SH-SY5Y (cell line): Measurements from ENCODE around the gene GPR171.

Source experiments
- GATA2 ChIP-seq: IDR thresholded peaks from 2 replicates; pipeline ENCODE4 v1.6.1; 2011; ENCODE audit warnings: mild to moderate bottlenecking, low read depth, low read length
- GATA3 ChIP-seq: IDR thresholded peaks from 2 replicates; pipeline ENCODE4 v1.6.1; 2011; ENCODE audit warnings: low read depth, mild to moderate bottlenecking, low read length, moderate library complexity

GRCh38 chr3:151166161-151166560, 36.9 kb downstream of the GPR171 start:
- TF ChIP-seq GATA2 (no peak), GATA3 (no peak)
